Erythroblast (primary cell): ENCODE data around the gene ACSL6.

Experiments
- GATA1 ChIP-seq: IDR thresholded peaks from 2 replicates; pipeline ENCODE4 v1.6.1; 2011; ENCODE audit warnings: low read depth, mild to moderate bottlenecking, control low read depth, low read length, moderate library complexity
- POLR2A ChIP-seq: IDR thresholded peaks from 2 replicates; pipeline ENCODE4 v1.6.1; 2011; ENCODE audit warnings: mild to moderate bottlenecking, low read length

DNA sequence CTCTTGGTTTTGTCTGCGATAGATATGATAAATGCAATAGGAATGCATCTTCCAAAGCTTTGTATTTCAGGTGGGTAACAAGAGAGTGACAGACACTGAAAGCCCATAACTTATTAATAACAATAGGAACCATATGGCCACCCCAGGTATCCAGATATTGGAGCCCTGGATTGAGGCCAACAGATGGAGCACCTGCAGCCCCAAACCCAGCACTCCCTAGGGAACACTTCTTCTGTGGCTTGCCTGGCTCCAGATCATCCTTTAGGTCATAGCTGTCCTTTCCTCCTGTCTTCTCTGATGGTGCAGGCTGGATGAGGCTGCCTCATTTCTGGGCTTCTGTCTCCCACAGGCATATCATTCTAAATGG is 44.0 kb upstream of the ACSL6 start:
- no peak for TF ChIP-seq POLR2A
- TF ChIP-seq GATA1 = no peak
